Mesendoderm (in vitro differentiated cells): ENCODE measurements around the gene TMEM238L.

Source experiments
- DNase-seq: peaks from one replicate; pipeline ENCODE4 v3.0.0; 2013
- H2AK5ac ChIP-seq: 2 replicates; pipeline ENCODE4 v1.6.1; 2013; ENCODE audit warnings: low read length, inconsistent platforms
- H2BK120ac ChIP-seq: 2 replicates; pipeline ENCODE4 v1.6.1; 2013; ENCODE audit warnings: low read depth, mild to moderate bottlenecking, low read length, moderate library complexity, mixed read lengths
- H2BK15ac ChIP-seq: replicated peaks from 2 replicates; pipeline ENCODE4 v1.6.1; 2013; ENCODE audit warnings: low read depth, mild to moderate bottlenecking, moderate library complexity
- H2BK5ac ChIP-seq: 2 replicates; pipeline ENCODE4 v1.6.1; 2013; ENCODE audit warnings: low read length, inconsistent platforms
- H3K18ac ChIP-seq: 2 replicates; pipeline ENCODE4 v1.6.1; 2013; ENCODE audit warnings: mild to moderate bottlenecking, low read length, mixed read lengths
- H3K23ac ChIP-seq: one replicate; pipeline ENCODE4 v1.6.1; 2013; ENCODE audit warnings: low read length
- H3K27ac ChIP-seq: 2 replicates; pipeline ENCODE4 v1.5.1; 2013; ENCODE audit warnings: low read depth, mild to moderate bottlenecking, inconsistent platforms, low read length, moderate library complexity
- H3K27me3 ChIP-seq: 2 replicates; pipeline ENCODE4 v1.6.1; 2013; ENCODE audit warnings: low read length, control low read depth, mild to moderate bottlenecking, inconsistent platforms; ENCODE audit not compliant: insufficient read depth, poor library complexity
- H3K36me3 ChIP-seq: 2 replicates; pipeline ENCODE4 v1.6.1; 2013; ENCODE audit warnings: low read length, inconsistent platforms; ENCODE audit not compliant: control insufficient read depth, insufficient read depth
- H3K4ac ChIP-seq: one replicate; pipeline ENCODE4 v1.6.1; 2013; ENCODE audit warnings: low read depth, mild to moderate bottlenecking, low read length, moderate library complexity
- H3K4me1 ChIP-seq: 2 replicates; pipeline ENCODE4 v1.6.1; 2013; ENCODE audit warnings: low read depth, low read length, inconsistent platforms; ENCODE audit not compliant: control insufficient read depth
- H3K4me2 ChIP-seq: 2 replicates; pipeline ENCODE4 v1.6.1; 2013; ENCODE audit warnings: low read length
- H3K4me3 ChIP-seq: 2 replicates; pipeline ENCODE4 v1.5.1; 2013; ENCODE audit warnings: mild to moderate bottlenecking, low read length
- H3K56ac ChIP-seq: one replicate; pipeline ENCODE4 v1.6.1; 2013; ENCODE audit warnings: low read length
- H3K79me1 ChIP-seq: 2 replicates; pipeline ENCODE4 v1.6.1; 2013; ENCODE audit warnings: low read length, inconsistent platforms
- H3K79me2 ChIP-seq: 2 replicates; pipeline ENCODE4 v1.6.1; 2013; ENCODE audit warnings: mild to moderate bottlenecking, low read length; ENCODE audit not compliant: control insufficient read depth, insufficient read depth
- H3K9ac ChIP-seq: 2 replicates; pipeline ENCODE4 v1.6.1; 2013; ENCODE audit warnings: low read length, inconsistent platforms
- H4K5ac ChIP-seq: one replicate; pipeline ENCODE4 v1.6.1; 2013; ENCODE audit warnings: low read length
- H4K8ac ChIP-seq: one replicate; pipeline ENCODE4 v1.6.1; 2013; ENCODE audit warnings: low read depth, mild to moderate bottlenecking, control low read depth, low read length, moderate library complexity
- WGBS: extraction: QIAGEN DNeasy Blood & Tissue Kit; methylation state at CpG from one replicate; pipeline ENCODE4 v1.1.7; 2013; ENCODE audit warnings: low lambda C conversion rate, missing lambda C conversion rate; ENCODE audit not compliant: insufficient coverage; ENCODE audit errors: extremely low coverage; 5-methylcytosine and 5-hydroxymethylcytosine counted together

The TMEM238L gene

GRCh38 chr17:10803350-10803749 lies 549 bp downstream of the TMEM238L start:
- no peaks in the 10 kb centered on the region for H3K79me1 ChIP-seq
- H3K4me2 ChIP-seq = no peak overlapping the region
- H3K56ac ChIP-seq = no peak overlapping the region
- H2BK120ac ChIP-seq = no peak overlapping the region
- DNase-seq = no peak
- no peak overlapping the region for H2BK15ac ChIP-seq
- no peak overlapping the region for H3K4ac ChIP-seq
- no peak overlapping the region for H4K5ac ChIP-seq
- H3K4me3 ChIP-seq = no peak overlapping the region
- H2BK5ac ChIP-seq = no peak overlapping the region
- H4K8ac ChIP-seq = no peak overlapping the region
- no peaks in the 10 kb centered on the region for H3K4me1 ChIP-seq
- H2AK5ac ChIP-seq = no peak overlapping the region
- H3K79me2 ChIP-seq = no peaks in the 10 kb centered on the region
- H3K36me3 ChIP-seq = no peaks in the 10 kb centered on the region
- H3K9ac ChIP-seq = no peak overlapping the region
- no peak overlapping the region for H3K23ac ChIP-seq
- no peak overlapping the region for H3K18ac ChIP-seq
- WGBS = no CpG with 5 or more reads among the region's 7 CpGs
- H3K27me3 ChIP-seq = no peaks in the 10 kb centered on the region
- H3K27ac ChIP-seq = no peak overlapping the region

- Histone ChIP-seq H3K56ac (no peak overlapping the region), H2BK15ac (no peak overlapping the region), H4K5ac (no peak overlapping the region), H3K27ac (no peak overlapping the region), H3K4me2 (no peak overlapping the region), H3K4me1 (peaks cover 3% of the 10 kb centered on the region), H2AK5ac (no peak overlapping the region), H4K8ac (no peak overlapping the region), H3K23ac (no peak overlapping the region), H2BK5ac (no peak overlapping the region), H2BK120ac (no peak overlapping the region), H3K4ac (no peak overlapping the region), H3K18ac (no peak overlapping the region), H3K9ac (no peak overlapping the region), H3K79me1 (no peaks in the 10 kb centered on the region), H3K36me3 (no peaks in the 10 kb centered on the region), H3K79me2 (no peaks in the 10 kb centered on the region), H3K4me3 (no peak overlapping the region), H3K27me3 (no peaks in the 10 kb centered on the region)
- WGBS = no CpG with 5 or more reads among the region's 14 CpGs
- no peak for DNase-seq
Measured at GRCh38 chr17:10802496-10803284, 1.2 kb downstream of the TMEM238L start.

GRCh38 chr17:10799407-10799806 lies 4.5 kb downstream of the TMEM238L start:
- H2BK15ac ChIP-seq = no peak overlapping the region
- H3K36me3 ChIP-seq = no peaks in the 10 kb centered on the region
- no peak overlapping the region for H3K4me2 ChIP-seq
- no peaks in the 10 kb centered on the region for H3K27me3 ChIP-seq
- H3K27ac ChIP-seq = no peak overlapping the region
- H3K18ac ChIP-seq = no peak overlapping the region
- no peak overlapping the region for H3K56ac ChIP-seq
- H3K79me2 ChIP-seq = no peaks in the 10 kb centered on the region
- no peak overlapping the region for H2BK5ac ChIP-seq
- no peak overlapping the region for H4K5ac ChIP-seq
- H3K9ac ChIP-seq = no peak overlapping the region
- H3K4ac ChIP-seq = no peak overlapping the region
- H2AK5ac ChIP-seq = no peak overlapping the region
- H3K4me1 ChIP-seq = peaks cover 3% of the 10 kb centered on the region
- H3K79me1 ChIP-seq = no peaks in the 10 kb centered on the region
- no peak overlapping the region for H3K23ac ChIP-seq
- no CpG with 5 or more reads among the region's 7 CpGs for WGBS
- H3K4me3 ChIP-seq = no peak overlapping the region
- DNase-seq = no peak
- no peak overlapping the region for H4K8ac ChIP-seq
- H2BK120ac ChIP-seq = no peak overlapping the region

- no peak overlapping the region for H3K9ac ChIP-seq
- H3K27ac ChIP-seq = no peak overlapping the region
- H3K79me2 ChIP-seq = no peaks in the 10 kb centered on the region
- H2BK15ac ChIP-seq = no peak overlapping the region
- DNase-seq = no peak
- no peak overlapping the region for H4K5ac ChIP-seq
- no peak overlapping the region for H3K56ac ChIP-seq
- no peak overlapping the region for H3K23ac ChIP-seq
- no CpG with 5 or more reads among the region's 7 CpGs for WGBS
- H3K79me1 ChIP-seq = no peaks in the 10 kb centered on the region
- H2BK120ac ChIP-seq = no peak overlapping the region
- H3K4me2 ChIP-seq = no peak overlapping the region
- H4K8ac ChIP-seq = no peak overlapping the region
- H3K4ac ChIP-seq = no peak overlapping the region
- H3K18ac ChIP-seq = no peak overlapping the region
- H3K27me3 ChIP-seq = no peaks in the 10 kb centered on the region
- no peaks in the 10 kb centered on the region for H3K36me3 ChIP-seq
- H3K4me1 ChIP-seq = peaks cover 3% of the 10 kb centered on the region
- no peak overlapping the region for H2AK5ac ChIP-seq
- H2BK5ac ChIP-seq = no peak overlapping the region
- no peak overlapping the region for H3K4me3 ChIP-seq
Measured at GRCh38 chr17:10798910-10799309, 5.0 kb downstream of the TMEM238L start.

- no peak overlapping the region for H3K27ac ChIP-seq
- no peaks in the 10 kb centered on the region for H3K36me3 ChIP-seq
- H2BK120ac ChIP-seq = no peak overlapping the region
- 100% methylated on average over 1 of the region's 3 CpGs for WGBS
- H3K9ac ChIP-seq = no peak overlapping the region
- H3K79me1 ChIP-seq = no peaks in the 10 kb centered on the region
- H3K23ac ChIP-seq = no peak overlapping the region
- H2BK15ac ChIP-seq = no peak overlapping the region
- H3K4ac ChIP-seq = no peak overlapping the region
- H2BK5ac ChIP-seq = no peak overlapping the region
- no peak overlapping the region for H3K56ac ChIP-seq
- DNase-seq = no peak
- no peak overlapping the region for H2AK5ac ChIP-seq
- H3K4me3 ChIP-seq = no peak overlapping the region
- no peak overlapping the region for H4K5ac ChIP-seq
- H4K8ac ChIP-seq = no peak overlapping the region
- no peak overlapping the region for H3K18ac ChIP-seq
- H3K79me2 ChIP-seq = no peaks in the 10 kb centered on the region
- no peaks in the 10 kb centered on the region for H3K27me3 ChIP-seq
- H3K4me2 ChIP-seq = no peak overlapping the region
- peaks cover 3% of the 10 kb centered on the region for H3K4me1 ChIP-seq
Measured at GRCh38 chr17:10798332-10798749, 5.6 kb downstream of the TMEM238L start.
